ENCODE data around the gene SLC6A2.

GRCh38 chr16:55698331-55698730 is 42.5 kb downstream of the SLC6A2 start:
- no peak for TF ChIP-seq CTCF (IDR thresholded peaks at IDR 0.05)
- no peak for TF ChIP-seq EZH2 (IDR thresholded peaks at IDR 0.05)
- no peak for TF ChIP-seq EZH2phosphoT487 (IDR thresholded peaks at IDR 0.05)

All from neural progenitor cell (in vitro differentiated cells).